DND-41 (cell line): ENCODE data around the gene MAN1A1.

Experiments used
- ATAC-seq: fragments of 200-7000 bp; cut with Tn5 transposase; 3 replicates; pipeline ENCODE4 v1.9.1; 2021; ENCODE audit warnings: low read depth; ENCODE audit not compliant: insufficient read depth
- DNase-seq: peaks from one replicate; pipeline ENCODE4 v3.0.0-alpha.2; 2020
- H2AFZ ChIP-seq: 2 replicates; pipeline ENCODE4 v1.6.0; 2012; ENCODE audit warnings: low read depth, low read length
- H3K27ac ChIP-seq: 2 replicates; pipeline ENCODE4 v1.5.1; 2012; ENCODE audit warnings: low read length, inconsistent platforms
- H3K27me3 ChIP-seq: fragments of 200-600 bp; sonication (generic); 2 replicates; pipeline ENCODE4 v1.6.0; 2012; ENCODE audit warnings: low read length, mild to moderate bottlenecking, inconsistent platforms; ENCODE audit not compliant: insufficient read depth, poor library complexity
- H3K36me3 ChIP-seq: 2 replicates; pipeline ENCODE4 v1.5.1; 2012; ENCODE audit warnings: low read length, inconsistent platforms; ENCODE audit not compliant: insufficient read depth
- H3K4me1 ChIP-seq: 2 replicates; pipeline ENCODE4 v1.5.1; 2012; ENCODE audit warnings: mild to moderate bottlenecking, low read length; ENCODE audit not compliant: insufficient read depth
- H3K4me2 ChIP-seq: 2 replicates; pipeline ENCODE4 v1.6.0; 2012; ENCODE audit warnings: mild to moderate bottlenecking, moderate library complexity, low read length, inconsistent platforms; ENCODE audit not compliant: insufficient read depth
- H3K4me3 ChIP-seq, 2 experiments: fragments of 200-600 bp in 1 of 2; shearing (Covaris generic) in 1 of 2; 2 replicates each; pipeline ENCODE4 v1.5.1; 2012 to 2016; ENCODE audit warnings: inconsistent platforms in 2 of 2, low read length in 2 of 2, mild to moderate bottlenecking in 2 of 2, low read depth in 1 of 2, moderate library complexity in 1 of 2
- H3K79me2 ChIP-seq: 2 replicates; pipeline ENCODE4 v1.6.0; 2012; ENCODE audit warnings: low read length, inconsistent platforms; ENCODE audit not compliant: insufficient read depth
- H3K9ac ChIP-seq: 2 replicates; pipeline ENCODE4 v1.6.0; 2012; ENCODE audit warnings: low read depth, mild to moderate bottlenecking, inconsistent platforms, low read length, moderate library complexity
- H3K9me3 ChIP-seq: 2 replicates; pipeline ENCODE4 v1.5.1; 2012; ENCODE audit warnings: low read length, moderate library complexity, mild to moderate bottlenecking, inconsistent platforms; ENCODE audit not compliant: insufficient read depth, severe bottlenecking
- H4K20me1 ChIP-seq: 2 replicates; pipeline ENCODE4 v1.6.0; 2012; ENCODE audit warnings: low read length; ENCODE audit not compliant: insufficient read depth
- CTCF ChIP-seq: IDR thresholded peaks from 2 replicates; pipeline ENCODE4 v1.5.1; 2012; ENCODE audit warnings: borderline replicate concordance, low read length, moderate library complexity, mild to moderate bottlenecking; ENCODE audit not compliant: poor library complexity, severe bottlenecking; ENCODE audit errors: extremely low read depth
- EZH2 ChIP-seq: IDR thresholded peaks from 3 replicates; pipeline ENCODE4 v1.6.1; 2012; ENCODE audit warnings: borderline replicate concordance, low read depth, mild to moderate bottlenecking, moderate library complexity, low read length, inconsistent platforms; ENCODE audit not compliant: severe bottlenecking

The MAN1A1 gene

GRCh38 chr6:119264854-119265397, 84.6 kb downstream of the MAN1A1 start:
- ATAC-seq (no peak), DNase-seq (no peak)
- H3K79me2 ChIP-seq = no peaks in the 10 kb centered on the region
- H3K9ac ChIP-seq = no peak overlapping the region
- H3K27me3 ChIP-seq = no peaks in the 10 kb centered on the region
- no peak for TF ChIP-seq EZH2
- TF ChIP-seq CTCF = no peak
- no peak overlapping the region for H3K4me2 ChIP-seq
- H3K4me3 ChIP-seq = no peak overlapping the region
- peaks cover 6% of the 10 kb centered on the region; the same call in 1 of the 2 replicates for H3K36me3 ChIP-seq
- H3K9me3 ChIP-seq = peaks cover 2% of the 10 kb centered on the region
- H2AFZ ChIP-seq = no peak overlapping the region
- no peak overlapping the region for H3K27ac ChIP-seq
- peaks cover 23% of the 10 kb centered on the region for H3K4me1 ChIP-seq
- no peaks in the 10 kb centered on the region for H4K20me1 ChIP-seq

DNA sequence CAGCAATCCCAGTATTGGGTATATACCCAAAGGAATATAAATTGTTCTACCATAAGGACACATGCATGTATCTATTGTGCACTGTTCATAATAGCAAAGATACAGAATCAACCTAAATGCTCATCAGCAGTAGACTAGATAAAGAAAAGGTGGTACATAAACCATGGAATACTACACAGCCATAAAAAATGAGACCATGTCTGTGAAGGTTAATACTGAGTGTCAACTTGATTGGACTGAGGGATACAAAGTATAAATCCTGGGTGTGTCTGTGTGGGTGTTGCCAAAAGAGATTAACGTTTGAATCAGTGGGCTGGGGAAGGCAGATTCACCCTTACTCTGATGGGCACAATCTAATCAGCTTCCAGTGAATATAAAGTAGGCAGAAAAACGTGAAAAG, 86.9 kb downstream of the MAN1A1 start:
- no peaks in the 10 kb centered on the region for H3K36me3 ChIP-seq
- no peaks in the 10 kb centered on the region for H3K27me3 ChIP-seq
- H3K27ac ChIP-seq = no peak overlapping the region
- peaks cover 4% of the 10 kb centered on the region for H3K4me1 ChIP-seq
- H3K79me2 ChIP-seq = no peaks in the 10 kb centered on the region
- TF ChIP-seq EZH2 (no peak), CTCF (no peak)
- no peaks in the 10 kb centered on the region for H4K20me1 ChIP-seq
- H3K9ac ChIP-seq = no peak overlapping the region
- no peaks in the 10 kb centered on the region for H3K9me3 ChIP-seq
- ATAC-seq (no peak), DNase-seq (no peak)
- H3K4me3 ChIP-seq = no peak overlapping the region
- no peak overlapping the region for H3K4me2 ChIP-seq
- H2AFZ ChIP-seq = no peak overlapping the region

GRCh38 chr6:119261944-119262284, 87.6 kb downstream of the MAN1A1 start:
- H3K4me2 ChIP-seq = no peak overlapping the region
- H3K27me3 ChIP-seq = no peaks in the 10 kb centered on the region
- H3K36me3 ChIP-seq = no peaks in the 10 kb centered on the region
- no peak overlapping the region for H2AFZ ChIP-seq
- H4K20me1 ChIP-seq = no peaks in the 10 kb centered on the region
- H3K4me3 ChIP-seq = no peak overlapping the region
- no peak overlapping the region for H3K27ac ChIP-seq
- TF ChIP-seq CTCF = no peak
- TF ChIP-seq EZH2 = no peak
- H3K4me1 ChIP-seq = peaks cover 4% of the 10 kb centered on the region
- H3K9ac ChIP-seq = no peak overlapping the region
- no peaks in the 10 kb centered on the region for H3K9me3 ChIP-seq
- no peaks in the 10 kb centered on the region for H3K79me2 ChIP-seq
- ATAC-seq = no peak
- DNase-seq = no peak

DNA sequence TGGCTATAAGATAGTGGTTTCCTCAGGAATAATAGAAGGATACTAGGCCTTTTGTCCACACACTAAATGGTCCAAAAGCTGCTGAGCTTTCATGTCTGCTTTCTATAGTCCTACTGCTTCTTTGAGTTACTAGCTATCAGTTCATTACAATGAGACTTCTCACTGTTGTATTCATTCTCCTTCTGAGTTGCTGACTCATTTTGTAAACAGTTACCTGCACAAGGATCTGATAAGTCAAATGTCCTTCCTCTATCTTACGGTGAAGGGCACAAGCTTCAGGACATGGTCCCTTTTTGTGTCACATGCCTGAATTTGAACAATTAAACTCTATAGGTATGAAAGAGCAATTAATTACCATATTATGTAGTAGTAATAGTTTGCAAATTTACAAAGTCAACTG, 90.5 kb downstream of the MAN1A1 start:
- no peak for DNase-seq
- peaks cover 11% of the 10 kb centered on the region for H3K4me1 ChIP-seq
- TF ChIP-seq EZH2 (no peak), CTCF (no peak)
- H3K27me3 ChIP-seq = no peaks in the 10 kb centered on the region
- H3K36me3 ChIP-seq = no peaks in the 10 kb centered on the region
- no peak for ATAC-seq
- no peak overlapping the region for H3K27ac ChIP-seq
- H3K9ac ChIP-seq = no peak overlapping the region
- no peak overlapping the region for H3K4me3 ChIP-seq
- no peaks in the 10 kb centered on the region for H3K9me3 ChIP-seq
- H2AFZ ChIP-seq = no peak overlapping the region
- H3K79me2 ChIP-seq = no peaks in the 10 kb centered on the region
- H4K20me1 ChIP-seq = no peaks in the 10 kb centered on the region
- H3K4me2 ChIP-seq = no peak overlapping the region
